ENCODE measurements around the gene CCDC69. TPM values are rescaled to one million over a fixed set of nuclear protein-coding genes. Genes with fewer than 3 reads are reported as not detected.
"Not testable (repeated sequence)": the region's sequence is repeated elsewhere in the genome, so short reads cannot be mapped to it uniquely, and the experiment has no call there.

Gene CCDC69
- total RNA-seq, 1 donor, result 10.5 TPM

- Histone ChIP-seq H2AFZ (ENCODE audit: low read length) (no peak overlapping the region), H3K4me3 (ENCODE audit: insufficient read depth, low read length) (no peak overlapping the region), H3K4me2 (ENCODE audit: insufficient read depth, low read length) (no peak overlapping the region), H3K27ac (ENCODE audit: low read depth, low read length) (no peak overlapping the region), H3K9me3 (ENCODE audit: low read depth, low read length) (no peaks in the 10 kb centered on the region), H4K20me1 (ENCODE audit: insufficient read depth, low read length) (no peaks in the 10 kb centered on the region), H3K36me3 (ENCODE audit: insufficient read depth, low read length) (no peaks in the 10 kb centered on the region), H3K27me3 (ENCODE audit: insufficient read depth, low read length) (peaks cover 15% of the 10 kb centered on the region), H3K79me2 (ENCODE audit: insufficient read depth, low read length) (no peaks in the 10 kb centered on the region), H3K4me1 (ENCODE audit: insufficient read depth, low read length) (no peaks in the 10 kb centered on the region)
- TF ChIP-seq CTCF (IDR thresholded peaks at IDR 0.05; ENCODE audit: extremely low read depth, low read depth, low read length), result no peak
- DNase-seq (ENCODE audit: insufficient read length, low spot score, missing footprints), result no peak
Measured at GRCh38 chr5:151243127-151243526, 19.2 kb upstream of the CCDC69 start.

GRCh38 chr5:151240924-151241635 is 17.2 kb upstream of the CCDC69 start:
- Histone ChIP-seq H2AFZ (ENCODE audit: low read length) (no peak overlapping the region), H4K20me1 (ENCODE audit: insufficient read depth, low read length) (no peaks in the 10 kb centered on the region), H3K79me2 (ENCODE audit: insufficient read depth, low read length) (no peaks in the 10 kb centered on the region), H3K4me1 (ENCODE audit: insufficient read depth, low read length) (no peaks in the 10 kb centered on the region), H3K27me3 (ENCODE audit: insufficient read depth, low read length) (peaks cover 19% of the 10 kb centered on the region), H3K4me2 (ENCODE audit: insufficient read depth, low read length) (no peak overlapping the region), H3K27ac (ENCODE audit: low read depth, low read length) (no peak overlapping the region), H3K36me3 (ENCODE audit: insufficient read depth, low read length) (no peaks in the 10 kb centered on the region), H3K9me3 (ENCODE audit: low read depth, low read length) (no peaks in the 10 kb centered on the region), H3K4me3 (ENCODE audit: insufficient read depth, low read length) (no peak overlapping the region)
- TF ChIP-seq CTCF (IDR thresholded peaks at IDR 0.05; ENCODE audit: extremely low read depth, low read depth, low read length), result no peak
- no peak for DNase-seq (ENCODE audit: insufficient read length, low spot score, missing footprints)

- not testable (repeated sequence) for DNase-seq (ENCODE audit: insufficient read length, low spot score, missing footprints); H3K36me3 ChIP-seq (ENCODE audit: insufficient read depth, low read length); H3K4me2 ChIP-seq (ENCODE audit: insufficient read depth, low read length); H2AFZ ChIP-seq (ENCODE audit: low read length); H3K27ac ChIP-seq (ENCODE audit: low read depth, low read length); H3K4me3 ChIP-seq (ENCODE audit: insufficient read depth, low read length); H3K9me3 ChIP-seq (ENCODE audit: low read depth, low read length); H3K4me1 ChIP-seq (ENCODE audit: insufficient read depth, low read length); H3K79me2 ChIP-seq (ENCODE audit: insufficient read depth, low read length); H4K20me1 ChIP-seq (ENCODE audit: insufficient read depth, low read length)
- H3K27me3 ChIP-seq (ENCODE audit: insufficient read depth, low read length), result peaks cover 19% of the 10 kb centered on the region
Measured at GRCh38 chr5:151240268-151240835, 16.5 kb upstream of the CCDC69 start.

- Histone ChIP-seq H3K27ac (ENCODE audit: low read depth, low read length) (no peak overlapping the region), H2AFZ (ENCODE audit: low read length) (no peak overlapping the region), H3K27me3 (ENCODE audit: insufficient read depth, low read length) (peaks cover 23% of the 10 kb centered on the region), H3K36me3 (ENCODE audit: insufficient read depth, low read length) (no peaks in the 10 kb centered on the region), H3K4me3 (ENCODE audit: insufficient read depth, low read length) (no peak overlapping the region), H3K9me3 (ENCODE audit: low read depth, low read length) (no peaks in the 10 kb centered on the region), H3K4me2 (ENCODE audit: insufficient read depth, low read length) (peak overlapping the region; percentile 57), H3K79me2 (ENCODE audit: insufficient read depth, low read length) (no peaks in the 10 kb centered on the region), H4K20me1 (ENCODE audit: insufficient read depth, low read length) (no peaks in the 10 kb centered on the region), H3K4me1 (ENCODE audit: insufficient read depth, low read length) (no peaks in the 10 kb centered on the region)
- peak; percentile 91 for TF ChIP-seq CTCF (IDR thresholded peaks at IDR 0.05; ENCODE audit: extremely low read depth, low read depth, low read length)
- DNase-seq (ENCODE audit: insufficient read length, low spot score, missing footprints), result peak; percentile 91
Measured at GRCh38 chr5:151239237-151239861, 15.5 kb upstream of the CCDC69 start.

Measured in osteoblast (primary cell).